Progenitor cell of endocrine pancreas (in vitro differentiated cells): Measurements from ENCODE around the gene DNAJC3. TPM values are rescaled to one million over a fixed set of nuclear protein-coding genes. Genes with fewer than 3 reads are reported as not detected.
"Not testable (repeated sequence)": the region's sequence is repeated elsewhere in the genome, so short reads cannot be mapped to it uniquely, and the experiment has no call there.

Experiments used
- DNase-seq: peaks from one replicate; pipeline ENCODE4 v3.0.0; 2021; ENCODE audit warnings: low spot score; ENCODE audit not compliant: unreplicated experiment
- H3K27ac Mint-ChIP-seq: 2 replicates; pipeline ENCODE4 v1.8.0; 2021; ENCODE audit warnings: mild to moderate bottlenecking, moderate library complexity, mixed read lengths
- H3K27me3 Mint-ChIP-seq: 2 replicates; pipeline ENCODE4 v1.8.0; 2021; ENCODE audit warnings: mixed read lengths
- H3K36me3 Mint-ChIP-seq: 2 replicates; pipeline ENCODE4 v1.8.0; 2022; ENCODE audit warnings: mixed read lengths; ENCODE audit not compliant: insufficient read depth
- H3K4me1 Mint-ChIP-seq: 2 replicates; pipeline ENCODE4 v1.8.0; 2021; ENCODE audit warnings: low read depth, mixed read lengths
- H3K4me3 Mint-ChIP-seq: 2 replicates; pipeline ENCODE4 v1.8.0; 2021; ENCODE audit warnings: low read depth, mild to moderate bottlenecking, moderate library complexity, mixed read lengths
- H3K9me3 Mint-ChIP-seq: 2 replicates; pipeline ENCODE4 v1.8.0; 2021; ENCODE audit warnings: low read depth, mixed read lengths
- CTCF ChIP-seq: fragments of 200-600 bp; sonication (generic); IDR thresholded peaks from one replicate; pipeline ENCODE4 v1.5.0; 2021; ENCODE audit warnings: antibody characterized with exemption, mild to moderate bottlenecking; ENCODE audit not compliant: unreplicated experiment
- total RNA-seq: library from RNA; stranded (reverse); gene quantifications from 2 replicates; pipeline ENCODE4 v1.2.1, GENCODE V29; 2021

Gene DNAJC3
- total RNA-seq, 1 donor from 2014 or later: 31.7 TPM

GRCh38 chr13:95689582-95689926 lies 12.6 kb downstream of the DNAJC3 start:
- no peak for DNase-seq
- H3K27ac Mint-ChIP-seq: no peak overlapping the region
- no peak overlapping the region for H3K4me3 Mint-ChIP-seq
- peaks cover 42% of the 10 kb centered on the region for H3K9me3 Mint-ChIP-seq
- peaks cover 34% of the 10 kb centered on the region for H3K36me3 Mint-ChIP-seq
- peaks cover 1% of the 10 kb centered on the region for H3K4me1 Mint-ChIP-seq
- no peaks in the 10 kb centered on the region for H3K27me3 Mint-ChIP-seq
- no peak for TF ChIP-seq CTCF

- DNase-seq, H3K4me3 Mint-ChIP-seq: not testable (repeated sequence)
These were observed 14.0 kb downstream of the DNAJC3 start for GRCh38 chr13:95690986-95691385.

GRCh38 chr13:95697052-95697680 lies 20.2 kb downstream of the DNAJC3 start:
- H3K4me1 Mint-ChIP-seq: peaks cover 9% of the 10 kb centered on the region
- peaks cover 4% of the 10 kb centered on the region for H3K9me3 Mint-ChIP-seq
- H3K4me3 Mint-ChIP-seq: no peak overlapping the region
- no peak for DNase-seq
- H3K27ac Mint-ChIP-seq: no peak overlapping the region
- no peaks in the 10 kb centered on the region for H3K27me3 Mint-ChIP-seq
- no peak for TF ChIP-seq CTCF
- peaks cover 3% of the 10 kb centered on the region for H3K36me3 Mint-ChIP-seq

More at GRCh38 chr13:95690986-95691385, 14.0 kb downstream of the DNAJC3 start:
- Mint-ChIP-seq H3K9me3 (peaks cover 32% of the 10 kb centered on the region), H3K36me3 (peaks cover 24% of the 10 kb centered on the region)
- H3K27ac Mint-ChIP-seq, H3K27me3 Mint-ChIP-seq, H3K4me1 Mint-ChIP-seq: not testable (repeated sequence)

- peaks cover 4% of the 10 kb centered on the region for H3K9me3 Mint-ChIP-seq
- no peak overlapping the region for H3K4me3 Mint-ChIP-seq
- peaks cover 2% of the 10 kb centered on the region for H3K36me3 Mint-ChIP-seq
- H3K4me1 Mint-ChIP-seq: peaks cover 14% of the 10 kb centered on the region
- peak overlapping the region; percentile 27 for H3K27ac Mint-ChIP-seq
- TF ChIP-seq CTCF: peak; percentile 33
- no peak for DNase-seq
- H3K27me3 Mint-ChIP-seq: no peaks in the 10 kb centered on the region
These were observed 21.3 kb downstream of the DNAJC3 start for GRCh38 chr13:95698047-95698749.

- Mint-ChIP-seq H3K27me3 (no peaks in the 10 kb centered on the region), H3K4me1 (peaks cover 10% of the 10 kb centered on the region), H3K9me3 (no peaks in the 10 kb centered on the region), H3K4me3 (no peak overlapping the region), H3K27ac (no peak overlapping the region), H3K36me3 (no peaks in the 10 kb centered on the region)
- no peak for TF ChIP-seq CTCF
- DNase-seq: no peak
These were observed 26.6 kb downstream of the DNAJC3 start for GRCh38 chr13:95703576-95703975.

- TF ChIP-seq CTCF: peak; percentile 28
- no peak for DNase-seq
- H3K27me3 Mint-ChIP-seq: no peaks in the 10 kb centered on the region
- peaks cover 7% of the 10 kb centered on the region for H3K4me1 Mint-ChIP-seq
- H3K4me3 Mint-ChIP-seq: no peak overlapping the region
- H3K36me3 Mint-ChIP-seq: no peaks in the 10 kb centered on the region
- H3K9me3 Mint-ChIP-seq: no peaks in the 10 kb centered on the region
- H3K27ac Mint-ChIP-seq: no peak overlapping the region
These were observed 27.6 kb downstream of the DNAJC3 start for GRCh38 chr13:95704510-95704909.
